ENCODE measurements around the gene DACT1.

- TF ChIP-seq, protein P1, sequence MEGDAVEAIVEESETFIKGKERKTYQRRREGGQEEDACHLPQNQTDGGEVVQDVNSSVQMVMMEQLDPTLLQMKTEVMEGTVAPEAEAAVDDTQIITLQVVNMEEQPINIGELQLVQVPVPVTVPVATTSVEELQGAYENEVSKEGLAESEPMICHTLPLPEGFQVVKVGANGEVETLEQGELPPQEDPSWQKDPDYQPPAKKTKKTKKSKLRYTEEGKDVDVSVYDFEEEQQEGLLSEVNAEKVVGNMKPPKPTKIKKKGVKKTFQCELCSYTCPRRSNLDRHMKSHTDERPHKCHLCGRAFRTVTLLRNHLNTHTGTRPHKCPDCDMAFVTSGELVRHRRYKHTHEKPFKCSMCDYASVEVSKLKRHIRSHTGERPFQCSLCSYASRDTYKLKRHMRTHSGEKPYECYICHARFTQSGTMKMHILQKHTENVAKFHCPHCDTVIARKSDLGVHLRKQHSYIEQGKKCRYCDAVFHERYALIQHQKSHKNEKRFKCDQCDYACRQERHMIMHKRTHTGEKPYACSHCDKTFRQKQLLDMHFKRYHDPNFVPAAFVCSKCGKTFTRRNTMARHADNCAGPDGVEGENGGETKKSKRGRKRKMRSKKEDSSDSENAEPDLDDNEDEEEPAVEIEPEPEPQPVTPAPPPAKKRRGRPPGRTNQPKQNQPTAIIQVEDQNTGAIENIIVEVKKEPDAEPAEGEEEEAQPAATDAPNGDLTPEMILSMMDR (IDR thresholded peaks at IDR 0.05): no peak
- no peak for TF ChIP-seq POLR2A (IDR thresholded peaks at IDR 0.05)
Measured at GRCh38 chr14:58628406-58628805, 9.4 kb upstream of the DACT1 start.

Measured in lower leg skin (tissue), 3 donors.